Measurements from ENCODE around the gene NEK6.

Gene NEK6

GRCh38 chr9:124342402-124342775 lies 84.6 kb downstream of the NEK6 start:
- no peak for DNase-seq (ENCODE audit: low read depth in 3 of 3)

GRCh38 chr9:124342776-124343485 lies 85.2 kb downstream of the NEK6 start:
- DNase-seq (ENCODE audit: low read depth in 3 of 3) = no peak

- DNase-seq (ENCODE audit: low read depth in 3 of 3) = no peak
Measured at GRCh38 chr9:124343533-124344290, 86.0 kb downstream of the NEK6 start.

DNA sequence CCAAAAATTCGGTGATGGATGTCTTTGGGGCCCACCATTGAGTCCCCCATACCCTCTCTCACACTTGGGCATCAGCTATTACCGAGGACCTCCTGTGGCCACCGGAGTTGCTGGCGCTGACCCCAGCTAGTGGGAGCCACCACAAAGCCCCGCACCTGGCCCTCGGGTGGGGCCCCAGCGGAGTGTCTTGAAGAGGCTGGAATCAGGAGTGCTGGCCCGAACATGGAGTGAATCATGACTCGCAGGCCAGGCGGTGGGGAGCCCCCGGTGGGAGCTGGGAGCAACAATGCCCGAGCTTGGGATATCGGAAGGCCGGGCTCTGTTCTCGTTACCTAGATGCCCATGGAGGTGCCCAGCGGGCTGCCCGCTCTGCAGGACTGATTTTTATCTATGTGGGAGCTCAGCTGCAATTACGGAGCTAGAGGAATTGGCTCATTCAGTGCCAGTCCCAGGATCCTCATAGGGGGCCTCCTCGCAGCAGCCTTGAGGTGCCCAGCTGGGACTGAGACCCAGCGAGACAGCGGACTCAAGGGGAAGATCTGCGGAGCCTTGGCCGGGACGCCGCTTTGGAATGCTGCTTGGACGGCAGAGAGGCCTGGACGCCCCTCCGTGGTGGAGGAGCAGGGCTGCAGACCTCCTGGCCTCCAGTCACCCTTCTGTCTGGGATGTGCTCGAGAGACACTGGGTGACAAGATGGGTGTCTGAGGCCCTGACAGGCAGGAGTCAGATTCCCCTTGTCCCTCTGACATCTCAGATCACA lies 86.7 kb downstream of the NEK6 start:
- DNase-seq (ENCODE audit: low read depth in 3 of 3) = no peak

GRCh38 chr9:124345063-124345462 lies 87.3 kb downstream of the NEK6 start:
- DNase-seq (ENCODE audit: low read depth in 3 of 3) = no peak

- no peak for DNase-seq (ENCODE audit: low read depth in 3 of 3)
Measured at GRCh38 chr9:124345751-124346281, 88.1 kb downstream of the NEK6 start.

- DNase-seq (ENCODE audit: low read depth in 3 of 3) = no peak
Measured at GRCh38 chr9:124346347-124347163, 88.8 kb downstream of the NEK6 start.

DNA sequence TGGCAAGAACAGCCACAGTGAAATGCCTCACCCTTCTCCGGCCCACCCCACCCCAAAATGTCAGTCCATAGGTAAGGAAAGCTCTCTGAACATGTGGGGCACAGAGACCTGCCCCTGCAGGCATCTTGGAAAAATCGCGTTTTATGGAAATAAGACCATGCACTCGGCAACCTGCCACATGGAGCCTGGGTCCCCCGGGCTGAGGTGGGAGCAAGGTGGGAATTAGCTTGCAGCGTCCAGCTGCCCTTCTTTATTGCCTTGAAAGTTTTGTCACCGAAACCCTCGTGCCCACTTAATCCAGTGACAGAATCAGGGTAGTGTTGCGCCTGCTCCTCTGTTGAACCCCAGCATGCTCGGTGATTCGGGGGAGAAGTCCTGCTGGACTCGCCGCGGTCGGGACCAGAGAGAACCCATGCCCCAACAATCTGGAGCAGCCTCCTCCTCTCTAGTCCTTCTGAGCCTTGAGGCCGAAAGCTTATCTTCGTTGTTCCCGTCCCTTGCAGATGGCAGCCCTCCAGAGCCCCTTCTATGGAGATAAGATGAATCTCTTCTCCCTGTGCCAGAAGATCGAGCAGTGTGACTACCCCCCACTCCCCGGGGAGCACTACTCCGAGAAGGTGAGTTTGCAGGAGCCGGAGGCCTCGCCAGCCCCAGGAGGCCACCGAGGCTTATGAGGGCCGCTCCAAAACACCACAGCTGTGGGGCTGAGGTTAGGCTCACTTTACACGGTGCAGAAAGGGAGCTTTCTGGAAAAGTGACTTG lies 89.6 kb downstream of the NEK6 start:
- DNase-seq (ENCODE audit: low read depth in 3 of 3) = no peak

- no peak for DNase-seq (ENCODE audit: low read depth in 3 of 3)
Measured at GRCh38 chr9:124347968-124348358, 90.2 kb downstream of the NEK6 start.

- DNase-seq (ENCODE audit: low read depth in 3 of 3) = no peak
Measured at GRCh38 chr9:124348363-124348762, 90.6 kb downstream of the NEK6 start.

DNA sequence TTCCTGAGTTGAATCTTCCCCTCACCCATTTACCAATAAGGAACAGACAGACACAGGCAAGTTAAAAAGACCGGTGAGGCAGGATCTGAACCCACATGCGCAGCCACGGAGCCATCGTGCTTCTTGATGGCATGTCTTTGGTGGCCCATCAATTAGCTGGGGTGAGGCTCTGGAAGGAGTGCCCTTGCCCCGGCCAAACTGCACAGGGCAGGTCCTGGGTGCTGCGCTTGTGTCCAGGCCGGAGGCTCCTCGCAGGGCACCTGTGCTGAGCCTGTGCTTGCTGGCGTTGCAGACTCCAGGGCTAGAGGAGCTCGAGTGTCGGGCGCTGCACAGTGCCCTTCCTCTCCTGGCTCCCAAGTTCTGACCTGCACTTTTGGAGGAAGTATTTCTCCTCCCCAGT lies 91.1 kb downstream of the NEK6 start:
- no peak for DNase-seq (ENCODE audit: low read depth in 3 of 3)

GRCh38 chr9:124349267-124349666 lies 91.5 kb downstream of the NEK6 start:
- DNase-seq (ENCODE audit: low read depth in 3 of 3) = no peak

GRCh38 chr9:124349675-124350493 lies 92.1 kb downstream of the NEK6 start:
- DNase-seq (ENCODE audit: low read depth in 3 of 3) = no peak

GRCh38 chr9:124350494-124351263 lies 92.9 kb downstream of the NEK6 start:
- DNase-seq (ENCODE audit: low read depth in 3 of 3) = no peak

- no peak for DNase-seq (ENCODE audit: low read depth in 3 of 3)
Measured at GRCh38 chr9:124351672-124352468, 94.1 kb downstream of the NEK6 start.

GRCh38 chr9:124352616-124353015 lies 94.9 kb downstream of the NEK6 start:
- DNase-seq (ENCODE audit: low read depth in 3 of 3) = no peak

DNA sequence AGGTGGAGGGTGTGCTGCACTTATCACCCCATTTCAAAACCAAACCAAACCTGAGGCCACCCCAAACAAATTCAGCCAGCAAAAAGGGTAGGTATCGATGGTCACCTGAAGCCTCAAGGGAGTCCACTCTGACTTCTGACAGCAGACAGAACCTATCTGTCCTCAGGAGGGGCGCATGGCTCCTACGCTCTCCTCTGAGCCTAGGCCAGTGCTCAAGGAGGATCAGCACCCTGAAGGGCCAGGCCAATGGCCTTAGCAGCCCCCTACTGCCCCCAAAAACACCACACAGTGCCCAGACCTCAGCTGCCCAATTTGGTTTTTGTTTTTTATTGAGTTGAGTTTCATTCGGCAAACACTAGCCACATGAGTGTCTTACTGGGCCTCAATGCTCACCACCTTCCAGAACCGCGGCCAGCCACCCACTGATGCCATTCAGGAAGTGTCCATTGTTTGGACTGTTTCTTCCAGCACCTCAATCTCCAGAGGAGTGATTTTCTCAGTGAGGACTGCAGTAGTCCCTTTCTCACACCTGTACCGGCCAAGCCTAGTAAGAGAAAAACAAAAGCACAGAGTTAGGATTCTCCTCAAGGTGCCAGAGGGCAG lies 95.5 kb downstream of the NEK6 start:
- DNase-seq (ENCODE audit: low read depth in 3 of 3) = no peak

- DNase-seq (ENCODE audit: low read depth in 3 of 3) = no peak
Measured at GRCh38 chr9:124353811-124354274, 96.1 kb downstream of the NEK6 start.

Data from stimulated activated CD4-positive, alpha-beta T cell treated with anti-CD3 and anti-CD28 coated beads, TNF-alpha, amount 100 ng/mL, for 24 hours (primary cell).